ENCODE measurements around the gene L3MBTL2.

Gene L3MBTL2

GRCh38 chr22:41203118-41203517 lies 2.0 kb upstream of the L3MBTL2 start:
- no peak for TF ChIP-seq CTCF (conservative IDR thresholded peaks at IDR 0.05; ENCODE audit: low read depth, low read length)
- no peak overlapping the region for H2AFZ ChIP-seq (ENCODE audit: low read depth)
- H3K9ac ChIP-seq, result no peak overlapping the region
- no peaks in the 10 kb centered on the region for H3K36me3 ChIP-seq (ENCODE audit: insufficient read depth)
- H3K27me3 ChIP-seq (ENCODE audit: insufficient read depth, low read depth), result peaks cover 14% of the 10 kb centered on the region
- no peak overlapping the region for H3K27ac ChIP-seq
- no peak overlapping the region for H3K4me2 ChIP-seq
- H3K79me2 ChIP-seq (ENCODE audit: insufficient read depth, low read depth), result peaks cover 20% of the 10 kb centered on the region
- H4K20me1 ChIP-seq (ENCODE audit: insufficient read depth), result no peaks in the 10 kb centered on the region
- H3K4me3 ChIP-seq (IDR thresholded peaks at IDR 0.05; ENCODE audit: insufficient read depth, low read depth, low read length), result no peak overlapping the region
- H3K4me1 ChIP-seq (ENCODE audit: low read depth, poor library complexity, severe bottlenecking), result peaks cover 12% of the 10 kb centered on the region

- H3K4me3 ChIP-seq (IDR thresholded peaks at IDR 0.05; ENCODE audit: insufficient read depth, low read depth, low read length), result no peak overlapping the region
- no peak overlapping the region for H3K27ac ChIP-seq
- 0 out of 2 replicates have a peak overlapping the region, but pooled peaks have one; percentile 88 for H3K4me2 ChIP-seq
- H3K4me1 ChIP-seq (ENCODE audit: low read depth, poor library complexity, severe bottlenecking), result peaks cover 4% of the 10 kb centered on the region
- peaks cover 14% of the 10 kb centered on the region for H3K27me3 ChIP-seq (ENCODE audit: insufficient read depth, low read depth)
- no peak overlapping the region for H3K9ac ChIP-seq
- no peak overlapping the region for H2AFZ ChIP-seq (ENCODE audit: low read depth)
- H3K79me2 ChIP-seq (ENCODE audit: insufficient read depth, low read depth), result peaks cover 20% of the 10 kb centered on the region
- no peaks in the 10 kb centered on the region for H3K36me3 ChIP-seq (ENCODE audit: insufficient read depth)
- H4K20me1 ChIP-seq (ENCODE audit: insufficient read depth), result no peaks in the 10 kb centered on the region
- TF ChIP-seq CTCF (conservative IDR thresholded peaks at IDR 0.05; ENCODE audit: low read depth, low read length), result no peak
Observed at GRCh38 chr22:41204066-41204465, 1.0 kb upstream of the L3MBTL2 start.

- Histone ChIP-seq H3K27ac (no peak overlapping the region), H3K9ac (no peak overlapping the region), H3K4me3 (IDR thresholded peaks at IDR 0.05; ENCODE audit: insufficient read depth, low read depth, low read length) (no peak overlapping the region), H3K79me2 (ENCODE audit: insufficient read depth, low read depth) (peaks cover 20% of the 10 kb centered on the region), H4K20me1 (ENCODE audit: insufficient read depth) (no peaks in the 10 kb centered on the region), H3K4me1 (ENCODE audit: low read depth, poor library complexity, severe bottlenecking) (peaks cover 4% of the 10 kb centered on the region), H2AFZ (ENCODE audit: low read depth) (no peak overlapping the region), H3K27me3 (ENCODE audit: insufficient read depth, low read depth) (peaks cover 8% of the 10 kb centered on the region; the same call in 1 of the 2 replicates), H3K4me2 (no peak overlapping the region; the same call in 1 of the 2 replicates), H3K36me3 (ENCODE audit: insufficient read depth) (no peaks in the 10 kb centered on the region)
- TF ChIP-seq CTCF (conservative IDR thresholded peaks at IDR 0.05; ENCODE audit: low read depth, low read length), result no peak
Observed at GRCh38 chr22:41206719-41207118, 1.6 kb downstream of the L3MBTL2 start.

- TF ChIP-seq CTCF (conservative IDR thresholded peaks at IDR 0.05; ENCODE audit: low read depth, low read length), result no peak
- Histone ChIP-seq H3K27me3 (ENCODE audit: insufficient read depth, low read depth) (no peaks in the 10 kb centered on the region), H2AFZ (ENCODE audit: low read depth) (no peak overlapping the region), H3K4me1 (ENCODE audit: low read depth, poor library complexity, severe bottlenecking) (peaks cover 17% of the 10 kb centered on the region), H3K79me2 (ENCODE audit: insufficient read depth, low read depth) (no peaks in the 10 kb centered on the region), H3K9ac (no peak overlapping the region), H3K36me3 (ENCODE audit: insufficient read depth) (no peaks in the 10 kb centered on the region; the same call in 1 of the 2 replicates), H3K27ac (no peak overlapping the region), H4K20me1 (ENCODE audit: insufficient read depth) (no peaks in the 10 kb centered on the region), H3K4me2 (no peak overlapping the region), H3K4me3 (IDR thresholded peaks at IDR 0.05; ENCODE audit: insufficient read depth, low read depth, low read length) (no peak overlapping the region)
Observed at GRCh38 chr22:41215409-41215808, 10.3 kb downstream of the L3MBTL2 start.

Data from KMS-11 (cell line).